Astrocyte of the spinal cord (primary cell): ENCODE measurements around the gene NAGLU.

Source experiments
- DNase-seq: peaks from one replicate; pipeline ENCODE4 v3.0.0; 2011; ENCODE audit warnings: low read depth, low spot score
- H3K4me3 ChIP-seq: 2 replicates; pipeline ENCODE4 v1.5.1; 2011; ENCODE audit warnings: low read depth, mild to moderate bottlenecking, low read length, moderate library complexity
- CTCF ChIP-seq: IDR thresholded peaks from 2 replicates; pipeline ENCODE4 v1.5.1; 2012; ENCODE audit warnings: low read depth, mild to moderate bottlenecking, low read length, inconsistent platforms
- in situ Hi-C: cut with HindIII; loops from 2 replicates; pipeline ENCODE4 v1.10.0; 2017; ENCODE audit warnings: low sequenced_read_pairs

NAGLU gene

GRCh38 chr17:42536048-42536371, at the start of gene NAGLU:
TSS of gene NAGLU (plus strand) at chr17:42536241. CDS start at chr17:42536273, 32 bp downstream.
- in situ Hi-C loops = no loop called here
- peak; percentile 82 for DNase-seq
- no peak for TF ChIP-seq CTCF
- peak within 1 kb of the TSS; percentile 50 for H3K4me3 ChIP-seq

- in situ Hi-C loops = no loop called here
- DNase-seq = no peak
- H3K4me3 ChIP-seq = no peak overlapping the region
- TF ChIP-seq CTCF = no peak
These were observed 48.0 kb upstream of the NAGLU start for GRCh38 chr17:42488032-42488431.

- in situ Hi-C loops = no loop called here
- DNase-seq = no peak
- H3K4me3 ChIP-seq = no peak overlapping the region
- no peak for TF ChIP-seq CTCF
These were observed 42.7 kb upstream of the NAGLU start for GRCh38 chr17:42493319-42493718.

- in situ Hi-C loops = no loop called here
- H3K4me3 ChIP-seq = no peak overlapping the region
- no peak for DNase-seq
- no peak for TF ChIP-seq CTCF
These were observed 41.4 kb upstream of the NAGLU start for GRCh38 chr17:42494673-42495072.

- no peak overlapping the region for H3K4me3 ChIP-seq
- in situ Hi-C loops = no loop called here
- DNase-seq = no peak
- TF ChIP-seq CTCF = no peak
These were observed 37.2 kb upstream of the NAGLU start for GRCh38 chr17:42498828-42499227.

- in situ Hi-C loops = no loop called here
These were observed 34.0 kb upstream of the NAGLU start for GRCh38 chr17:42502091-42502490.

More at GRCh38 chr17:42502091-42502490, 34.0 kb upstream of the NAGLU start:
- no peak overlapping the region for H3K4me3 ChIP-seq
- no peak for TF ChIP-seq CTCF
- DNase-seq = no peak
